IMR-90 (cell line): Measurements from ENCODE around the gene OPN1SW. TPM values are rescaled to one million over a fixed set of nuclear protein-coding genes. Genes with fewer than 3 reads are reported as not detected.

Experiments used
- ATAC-seq: fragments of 200-7000 bp; cut with Tn5 transposase; 2 replicates; pipeline ENCODE4 v1.9.1; 2020; ENCODE audit warnings: low read depth, mild to moderate bottlenecking, moderate library complexity
- BruUV-seq: library from RNA; stranded (reverse); fragments of 400-500 nt; replicated peaks from 2 replicates; lab custom pipeline; 2021; lab: Mats Ljungman, UMichigan
- CTCF ChIA-PET: fragments of 300-600 bp; formaldehyde crosslinking; extraction: SDS; loops from one replicate; lab custom pipeline; 2021; ENCODE audit warnings: antibody characterized with exemption; lab: Yijun Ruan, JAX
- POLR2A ChIA-PET: fragments of 300-600 bp; sonication (Branson Sonifier 250); formaldehyde crosslinking; loops from one replicate; lab custom pipeline; 2022; ENCODE audit warnings: antibody characterized with exemption; ENCODE audit not compliant: unreplicated experiment; lab: Charles Lee
- DNase-seq: peaks from one replicate; pipeline ENCODE4 v3.0.0; 2013
- H2AFZ ChIP-seq: replicated peaks from 2 replicates; pipeline ENCODE3; 2013; ENCODE audit warnings: low read length, mild to moderate bottlenecking; ENCODE audit not compliant: poor library complexity
- H2AK5ac ChIP-seq: 2 replicates; pipeline ENCODE4 v1.6.1; 2013; ENCODE audit warnings: low read depth, low read length, inconsistent platforms
- H2AK9ac ChIP-seq: replicated peaks from 2 replicates; pipeline ENCODE3; 2013; ENCODE audit warnings: mild to moderate bottlenecking, low read depth, low read length, moderate library complexity; ENCODE audit not compliant: poor library complexity
- H2BK120ac ChIP-seq: 2 replicates; pipeline ENCODE4 v1.6.1; 2013; ENCODE audit warnings: low read depth, low read length, inconsistent platforms
- H2BK15ac ChIP-seq: 3 replicates; pipeline ENCODE4 v1.6.1; 2013; ENCODE audit warnings: low read depth, low read length, inconsistent platforms
- H2BK20ac ChIP-seq: 2 replicates; pipeline ENCODE4 v1.6.1; 2013; ENCODE audit warnings: low read depth, mild to moderate bottlenecking, inconsistent platforms, low read length, moderate library complexity
- H2BK5ac ChIP-seq: 2 replicates; pipeline ENCODE4 v1.6.1; 2013; ENCODE audit warnings: mild to moderate bottlenecking, low read depth, low read length, inconsistent platforms; ENCODE audit not compliant: poor library complexity, severe bottlenecking
- H3K14ac ChIP-seq: replicated peaks from 2 replicates; pipeline ENCODE4 v1.6.1; 2013; ENCODE audit warnings: low read depth, low read length, inconsistent platforms
- H3K18ac ChIP-seq: 2 replicates; pipeline ENCODE4 v1.6.1; 2013; ENCODE audit warnings: low read depth, low read length, control low read depth
- H3K23ac ChIP-seq: 2 replicates; pipeline ENCODE4 v1.6.1; 2013; ENCODE audit warnings: low read depth, low read length, inconsistent platforms
- H3K27ac ChIP-seq: 2 replicates; pipeline ENCODE4 v1.5.1; 2013; ENCODE audit warnings: mild to moderate bottlenecking, control low read depth, low read length; ENCODE audit not compliant: insufficient read depth
- H3K27me3 ChIP-seq: 2 replicates; pipeline ENCODE4 v1.6.1; 2013; ENCODE audit warnings: low read length; ENCODE audit not compliant: control insufficient read depth, insufficient read depth
- H3K36me3 ChIP-seq: 2 replicates; pipeline ENCODE4 v1.6.1; 2013; ENCODE audit warnings: low read length, mixed read lengths; ENCODE audit not compliant: control insufficient read depth, insufficient read depth
- H3K4ac ChIP-seq: 2 replicates; pipeline ENCODE4 v1.6.1; 2013; ENCODE audit warnings: low read depth, low read length, inconsistent platforms
- H3K4me1 ChIP-seq: 2 replicates; pipeline ENCODE4 v1.6.1; 2013; ENCODE audit warnings: low read length, mixed read lengths; ENCODE audit not compliant: control insufficient read depth, insufficient read depth
- H3K4me2 ChIP-seq: 2 replicates; pipeline ENCODE4 v1.6.1; 2013; ENCODE audit warnings: low read depth, mild to moderate bottlenecking, control low read depth, low read length, moderate library complexity
- H3K4me3 ChIP-seq: 2 replicates; pipeline ENCODE4 v1.5.1; 2013; ENCODE audit warnings: low read depth, mild to moderate bottlenecking, control low read depth, low read length, moderate library complexity; ENCODE audit not compliant: insufficient read depth
- H3K56ac ChIP-seq: 2 replicates; pipeline ENCODE4 v1.6.1; 2013; ENCODE audit warnings: low read length, inconsistent platforms; ENCODE audit not compliant: insufficient read depth; ENCODE audit errors: extremely low read depth
- H3K79me1 ChIP-seq, 2 experiments: 2 replicates each; pipeline ENCODE4 v1.6.1; 2013; ENCODE audit warnings: low read length in 2 of 2, inconsistent platforms in 1 of 2, low read depth in 1 of 2
- H3K9ac ChIP-seq: 2 replicates; pipeline ENCODE4 v1.6.1; 2013; ENCODE audit warnings: low read depth, low read length, control low read depth
- H3K9me1 ChIP-seq: 2 replicates; pipeline ENCODE4 v1.6.1; 2013; ENCODE audit warnings: low read length, inconsistent platforms; ENCODE audit not compliant: insufficient read depth
- H3K9me3 ChIP-seq: 2 replicates; pipeline ENCODE4 v1.6.1; 2013; ENCODE audit warnings: low read length; ENCODE audit not compliant: control insufficient read depth, insufficient read depth
- H4K20me1 ChIP-seq: 2 replicates; pipeline ENCODE4 v1.6.1; 2013; ENCODE audit warnings: low read length, inconsistent platforms; ENCODE audit not compliant: insufficient read depth
- H4K5ac ChIP-seq: 2 replicates; pipeline ENCODE4 v1.6.1; 2013; ENCODE audit warnings: mild to moderate bottlenecking, low read depth, low read length, control low read depth
- H4K8ac ChIP-seq, 2 experiments: 2 replicates each; pipeline ENCODE4 v1.6.1; 2013; ENCODE audit warnings: low read depth in 2 of 2, low read length in 2 of 2, control low read depth in 1 of 2, inconsistent platforms in 1 of 2
- H4K91ac ChIP-seq: 2 replicates; pipeline ENCODE4 v1.6.1; 2013; ENCODE audit warnings: low read depth, low read length, inconsistent platforms; ENCODE audit not compliant: insufficient read depth
- CHD1 ChIP-seq: IDR thresholded peaks from 2 replicates; pipeline ENCODE4 v1.6.1; 2012; ENCODE audit warnings: low read depth, low read length, improper control_type of control experiment
- MAZ ChIP-seq: IDR thresholded peaks from 2 replicates; pipeline ENCODE4 v1.6.1; 2012; ENCODE audit warnings: low read depth, mild to moderate bottlenecking, low read length, improper control_type of control experiment, moderate library complexity, borderline replicate concordance
- MXI1 ChIP-seq: IDR thresholded peaks from 2 replicates; pipeline ENCODE4 v1.6.1; 2012; ENCODE audit warnings: low read depth, mild to moderate bottlenecking, low read length, moderate library complexity, borderline replicate concordance
- USF2 ChIP-seq: fragments of 150-350 bp; IDR thresholded peaks from 2 replicates; pipeline ENCODE4 v1.6.1; 2017; ENCODE audit warnings: mild to moderate bottlenecking, antibody characterized with exemption, low read length, low read depth
- WGBS, 2 experiments: methylation state at CpG; one replicate each; pipeline versions ENCODE4 v1.1.5 to v1.1.7; 2013; ENCODE audit warnings: missing lambda C conversion rate in 2 of 2; ENCODE audit not compliant: insufficient read length in 1 of 2; ENCODE audit errors: extremely low coverage in 2 of 2; 5-methylcytosine and 5-hydroxymethylcytosine counted together
- dilution Hi-C: fragments of 300-500 bp; cut with HindIII; formaldehyde crosslinking; loops from one replicate; pipeline ENCODE4 v1.14.3; 2018; ENCODE audit warnings: low sequenced_read_pairs; ENCODE audit not compliant: unreplicated experiment
- in situ Hi-C: fragments of 300-500 bp; cut with MboI; formaldehyde crosslinking; loops from 3 replicates; pipeline ENCODE4 v1.14.3; 2019; ENCODE audit warnings: low sequenced_read_pairs, inconsistent platforms, mixed read lengths
- intact Hi-C: fragments of 100-400 bp; cut with micrococcal nuclease; formaldehyde crosslinking; loops from 2 replicates; pipeline ENCODE4 v1.10.0; 2022
- polyA plus RNA-seq, 3 experiments: library from polyadenylated mRNA; depleted of rRNA; stranded (reverse); fragments of >200 nt; gene quantifications; 2 replicates each; pipeline ENCODE4 v1.2.3, GENCODE V29; 2012; ENCODE audit warnings: low replicate concordance in 1 of 3
- total RNA-seq: library from RNA; depleted of rRNA; stranded (reverse); fragments of >200 nt; gene quantifications from 2 replicates; pipeline ENCODE4 v1.2.3, GENCODE V29; 2012

The OPN1SW gene
- total and polyA plus RNA-seq, 2 of the 4 experiments (the other 2 are of a cell fraction) = not detected

GRCh38 chr7:128726059-128726736 lies 49.4 kb downstream of the OPN1SW start:
- Histone ChIP-seq H3K4me1 (no peaks in the 10 kb centered on the region; the same call in 1 of the 2 replicates), H3K23ac (no peak overlapping the region), H3K14ac (no peak overlapping the region), H3K4me3 (no peak overlapping the region), H3K18ac (no peak overlapping the region), H2BK15ac (no peak overlapping the region), H4K91ac (no peak overlapping the region), H2AK5ac (no peak overlapping the region), H2AK9ac (no peak overlapping the region), H4K5ac (no peak overlapping the region), H4K20me1 (no peaks in the 10 kb centered on the region; the same call in 1 of the 2 replicates), H3K36me3 (no peaks in the 10 kb centered on the region), H2BK20ac (no peak overlapping the region), H3K56ac (no peak overlapping the region), H3K27me3 (peaks cover 15% of the 10 kb centered on the region), H3K4ac (no peak overlapping the region), H2BK120ac (no peak overlapping the region), H4K8ac (no peak overlapping the region), H3K9ac (no peak overlapping the region), H2BK5ac (no peak overlapping the region), H3K27ac (no peak overlapping the region), H2AFZ (no peak overlapping the region), H3K4me2 (no peak overlapping the region), H3K79me1 (no peaks in the 10 kb centered on the region), H3K9me1 (no peaks in the 10 kb centered on the region), H3K9me3 (no peaks in the 10 kb centered on the region)
- ChIA-PET POLR2A (no interaction called here), CTCF (no interaction called here)
- TF ChIP-seq USF2 (no peak), CHD1 (no peak), MAZ (no peak), MXI1 (no peak)
- no peak for DNase-seq
- no TSS peak for BruUV-seq
- intact Hi-C loops (no loop called here), in situ Hi-C loops (no loop called here), dilution Hi-C loops (no loop called here)
- no peak for ATAC-seq
- 56% methylated on average over 2 of the region's 8 CpGs; no CpG with 5 or more reads in 1 of the 2 experiments for WGBS, 2 experiments
